Esophagus muscularis mucosa (tissue), 4 donors: ENCODE measurements around the gene CMBL.

Source experiments
- CTCF ChIP-seq, 3 experiments: fragments of 200-600 bp in 2 of 3; fragments of 450-650 bp in 1 of 3; sonication (generic) in 2 of 3; IDR thresholded peaks; one replicate each; pipeline ENCODE4 v1.5.1; 2017 to 2019; ENCODE audit warnings: antibody characterized with exemption in 3 of 3, mild to moderate bottlenecking in 2 of 3, moderate library complexity in 1 of 3
- EP300 ChIP-seq: sonication (generic); formaldehyde crosslinking; IDR thresholded peaks from one replicate; pipeline ENCODE4 v1.6.1; 2017; ENCODE audit warnings: antibody characterized with exemption
- POLR2A ChIP-seq: fragments of 450-650 bp; IDR thresholded peaks from one replicate; pipeline ENCODE4 v1.6.1; 2017; ENCODE audit warnings: antibody characterized with exemption, moderate library complexity, mild to moderate bottlenecking, low read depth

- TF ChIP-seq POLR2A: no peak
- no peak for TF ChIP-seq CTCF (IDR thresholded peaks at IDR 0.05)
- no peak for TF ChIP-seq EP300
Measured at GRCh38 chr5:10301266-10301665, 6.4 kb downstream of the CMBL start.
